GM18861 (cell line): ENCODE results near the gene MAGEA9.
A peak's percentile ranks its signal among the peaks of the same experiment; 100 is the strongest.
"Not testable (repeated sequence)": the region's sequence is repeated elsewhere in the genome, so short reads cannot be mapped to it uniquely, and the experiment has no call there.

Source experiments
- ATAC-seq: cut with Tn5 transposase; IDR thresholded peaks from one replicate; pipeline ENCODE4 v1.9.1; 2021; ENCODE audit not compliant: unreplicated experiment

MAGEA9 gene

GRCh38 chrX:149804102-149804501 is 22.4 kb downstream of the MAGEA9 start:
- no peak for ATAC-seq

DNA sequence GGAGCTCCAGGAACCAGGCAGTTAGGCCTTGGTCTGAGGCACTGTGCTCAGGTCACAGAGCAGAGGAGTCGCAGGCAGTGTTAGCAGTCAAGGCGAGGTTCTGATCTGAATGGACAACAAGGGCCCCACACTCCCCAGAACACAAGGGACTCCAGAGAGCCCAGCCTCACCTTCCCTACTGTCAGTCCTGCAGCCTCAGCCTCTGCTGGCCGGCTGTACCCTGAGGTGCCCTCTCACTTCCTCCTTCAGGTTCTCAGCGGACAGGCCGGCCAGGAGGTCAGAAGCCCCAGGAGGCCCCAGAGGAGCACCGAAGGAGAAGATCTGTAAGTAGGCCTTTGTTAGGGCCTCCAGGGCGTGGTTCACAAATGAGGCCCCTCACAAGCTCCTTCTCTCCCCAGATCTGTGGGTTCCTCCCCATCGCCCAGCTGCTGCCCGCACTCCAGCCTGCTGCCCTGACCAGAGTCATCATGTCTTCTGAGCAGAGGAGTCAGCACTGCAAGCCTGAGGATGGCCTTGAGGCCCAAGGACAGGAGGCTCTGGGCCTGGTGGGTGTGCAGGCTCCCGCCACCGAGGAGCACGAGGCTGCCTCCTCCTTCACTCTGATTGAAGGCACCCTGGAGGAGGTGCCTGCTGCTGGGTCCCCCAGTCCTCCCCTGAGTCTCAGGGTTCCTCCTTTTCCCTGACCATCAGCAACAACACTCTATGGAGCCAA is 26.2 kb downstream of the MAGEA9 start:
- ATAC-seq = peak; percentile 39

DNA sequence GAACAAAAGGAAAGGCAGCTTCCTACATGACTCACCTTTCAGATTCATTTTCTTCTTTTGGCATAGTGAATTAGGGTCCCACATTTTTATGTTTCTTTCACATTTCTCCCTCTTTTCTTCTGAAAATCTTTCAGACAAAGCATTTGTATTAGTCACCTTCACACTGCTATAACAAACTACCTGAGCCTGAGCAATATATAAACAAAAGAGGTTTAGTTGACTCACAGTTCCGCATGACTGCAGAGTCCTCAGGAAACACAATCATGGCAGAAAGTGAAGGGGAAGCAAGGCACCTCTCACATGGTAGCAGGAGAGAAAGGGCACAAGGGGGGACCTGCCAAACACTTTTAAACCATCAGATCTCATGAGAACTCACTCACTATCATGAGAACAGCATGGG is 36.9 kb downstream of the MAGEA9 start:
- ATAC-seq = no peak

DNA sequence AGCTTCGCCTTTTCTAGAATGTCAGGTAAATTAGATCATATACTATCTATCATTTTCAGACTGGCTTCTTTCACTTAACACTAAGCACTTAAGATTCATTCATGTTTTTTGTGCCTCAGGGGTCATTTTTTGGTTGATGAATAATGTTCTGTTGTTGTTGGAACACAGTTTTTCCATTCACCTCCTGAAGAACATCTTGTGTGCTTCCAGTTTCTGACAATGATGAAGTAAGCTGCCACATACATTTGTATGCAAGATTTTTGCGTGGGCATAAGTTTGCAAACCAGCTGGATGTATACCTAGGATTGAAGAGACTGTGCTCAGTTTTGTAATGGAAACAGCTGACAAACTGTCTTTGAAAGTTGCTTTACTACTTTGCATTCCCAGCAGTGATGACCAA is 37.6 kb downstream of the MAGEA9 start:
- no peak for ATAC-seq

- ATAC-seq = no peak
These were observed 43.7 kb downstream of the MAGEA9 start for GRCh38 chrX:149825424-149825823.

DNA sequence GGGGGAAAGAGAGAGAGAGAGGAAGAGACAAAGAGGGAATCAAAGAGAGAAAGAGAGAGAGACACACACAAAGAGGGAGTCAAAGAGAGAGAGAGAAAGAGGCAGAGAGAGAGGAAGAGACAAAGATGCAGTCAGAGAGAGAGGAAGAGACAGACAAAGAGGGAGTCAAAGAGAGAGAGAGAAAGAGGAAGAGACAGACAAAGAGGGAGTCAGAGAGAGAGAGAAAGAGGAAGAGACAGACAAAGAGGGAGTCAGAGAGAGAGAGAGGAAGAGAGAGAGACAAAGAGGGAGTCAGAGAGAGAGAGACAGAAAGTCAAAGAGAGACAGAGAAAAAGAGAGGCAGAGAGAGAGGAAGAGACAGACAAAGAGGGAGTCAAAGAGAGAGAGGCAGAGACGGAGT is 45.5 kb downstream of the MAGEA9 start:
- no peak for ATAC-seq

DNA sequence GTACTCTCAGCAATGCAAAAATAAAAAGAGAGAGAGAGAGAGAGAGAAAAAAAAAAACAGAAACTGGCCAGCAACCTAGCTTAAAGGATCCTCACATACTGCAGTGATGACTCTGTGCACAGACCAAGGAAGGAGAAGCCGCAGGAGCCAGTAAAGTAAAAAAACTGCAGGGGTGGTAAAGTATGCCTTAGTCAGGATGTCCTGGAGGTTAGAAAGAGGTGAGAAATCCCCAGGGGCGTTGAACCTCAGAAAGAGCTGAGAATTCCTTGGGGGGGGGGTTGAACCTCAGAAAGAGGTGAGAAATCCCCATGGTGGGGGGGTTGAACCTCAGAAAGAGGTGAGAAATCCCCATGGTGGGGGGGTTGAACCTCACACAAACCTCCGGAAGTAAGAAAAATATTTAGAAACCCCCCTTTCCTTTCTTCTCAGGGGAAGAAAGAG is 48.0 kb downstream of the MAGEA9 start:
- no peak for ATAC-seq

- ATAC-seq = no peak
These were observed 48.6 kb downstream of the MAGEA9 start for GRCh38 chrX:149830192-149830873.

DNA sequence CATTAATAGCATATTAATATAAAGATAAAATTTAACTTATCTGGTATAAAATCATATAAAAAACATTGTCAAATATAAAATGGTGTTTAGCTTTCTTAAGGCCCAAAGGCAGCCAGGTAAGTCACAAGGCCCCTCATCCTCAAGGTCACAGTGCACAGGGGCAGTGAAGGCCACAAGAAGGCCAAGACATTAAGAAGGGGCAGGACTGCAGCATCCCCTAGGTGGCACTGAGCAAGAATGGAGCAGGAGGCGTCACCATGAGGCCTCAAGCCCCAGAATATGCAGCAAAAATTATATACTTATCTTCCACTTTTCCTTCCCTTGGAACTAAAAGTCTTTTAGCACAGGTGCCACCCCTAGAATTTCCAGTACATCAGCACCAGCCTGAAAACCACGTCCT is 49.7 kb downstream of the MAGEA9 start:
- no peak for ATAC-seq

DNA sequence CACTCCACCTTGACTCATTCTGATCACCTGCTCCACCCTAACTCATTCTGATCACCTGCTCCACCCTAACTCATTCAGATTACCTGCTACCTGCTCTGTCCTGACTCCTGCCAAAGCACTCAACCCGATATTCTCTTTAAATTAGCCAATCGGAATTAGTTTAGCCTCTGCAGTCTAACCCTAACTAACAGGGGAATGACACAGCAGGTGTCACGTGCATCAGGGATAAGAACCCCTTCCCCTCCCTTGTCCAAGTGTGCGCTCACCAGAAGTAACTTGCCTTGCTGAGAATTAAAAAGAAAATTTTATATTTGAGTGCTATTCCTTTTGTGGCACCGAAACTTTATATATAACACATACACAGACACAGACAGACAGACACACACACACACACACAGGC is 55.0 kb downstream of the MAGEA9 start:
- ATAC-seq = not testable (repeated sequence)

DNA sequence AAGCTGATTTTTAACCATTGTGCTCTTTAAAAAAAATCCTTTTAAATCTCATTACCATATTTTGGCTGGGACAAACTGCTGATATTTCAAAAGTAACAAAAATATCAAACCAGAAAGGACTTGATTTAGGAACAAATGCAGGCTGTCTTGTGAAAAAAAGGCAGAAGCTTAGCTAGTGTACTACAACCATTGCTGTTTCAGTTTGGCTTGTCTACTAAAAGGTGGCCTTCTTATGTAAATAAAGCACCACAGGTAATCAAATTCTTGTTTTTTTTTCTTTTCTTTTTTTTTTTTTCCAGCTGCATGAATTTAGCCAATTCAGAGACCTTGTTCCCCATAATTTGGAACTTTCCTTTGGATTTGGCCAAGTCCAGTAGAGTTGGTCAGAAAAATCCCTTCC is 55.4 kb downstream of the MAGEA9 start:
- no peak for ATAC-seq
